Left hindlimb (tissue), 1 donor: Measurements from ENCODE around the gene PRKD2.

Experiments used
- DNase-seq: peaks from one replicate; pipeline ENCODE4 v3.0.0-alpha.2; 2018

Gene PRKD2

DNA sequence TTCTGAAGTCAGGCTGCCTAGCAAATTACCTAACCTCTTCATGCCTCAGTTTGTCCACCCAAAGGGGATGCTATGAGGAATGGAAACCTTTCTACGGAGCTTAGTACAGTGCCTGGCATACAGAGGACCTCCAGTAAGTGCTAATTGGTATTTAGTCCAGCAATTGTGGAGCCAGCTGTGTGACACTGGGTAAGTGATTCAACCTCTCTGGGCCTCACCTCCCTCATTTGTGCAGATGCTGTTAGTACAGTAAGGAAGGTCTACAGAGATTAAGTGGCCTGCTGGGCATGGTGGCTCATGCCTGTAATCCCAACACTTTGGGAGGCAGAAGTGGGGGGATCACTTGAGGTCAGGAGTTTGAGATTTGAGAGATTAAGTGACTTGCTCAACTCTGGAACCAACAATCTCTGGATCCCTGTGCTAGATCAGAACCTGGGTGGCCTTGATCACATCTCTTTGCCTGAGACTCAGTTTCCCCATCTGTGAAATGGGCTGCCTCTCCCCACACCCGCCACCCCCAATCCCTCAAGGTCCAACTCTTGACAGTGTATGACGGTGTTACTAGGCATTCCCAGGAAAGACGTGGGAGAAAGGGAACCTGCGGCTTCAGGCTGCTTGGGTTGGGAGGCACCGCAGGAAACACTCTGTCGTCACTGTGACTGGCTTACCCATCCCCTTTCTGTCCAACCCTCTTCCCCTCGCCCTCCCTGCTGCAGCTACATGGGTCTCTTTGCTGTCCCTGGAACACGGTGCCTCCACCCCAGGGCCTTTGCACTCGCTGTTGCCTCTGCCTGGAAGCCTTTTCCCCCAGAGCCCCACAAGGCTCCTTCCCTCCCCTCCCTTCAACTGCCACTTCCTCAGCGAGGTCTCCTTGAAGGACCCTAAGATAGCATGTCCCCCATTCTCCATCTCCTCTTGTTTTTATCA, 18.3 kb downstream of the PRKD2 start:
- no peak for DNase-seq

DNA sequence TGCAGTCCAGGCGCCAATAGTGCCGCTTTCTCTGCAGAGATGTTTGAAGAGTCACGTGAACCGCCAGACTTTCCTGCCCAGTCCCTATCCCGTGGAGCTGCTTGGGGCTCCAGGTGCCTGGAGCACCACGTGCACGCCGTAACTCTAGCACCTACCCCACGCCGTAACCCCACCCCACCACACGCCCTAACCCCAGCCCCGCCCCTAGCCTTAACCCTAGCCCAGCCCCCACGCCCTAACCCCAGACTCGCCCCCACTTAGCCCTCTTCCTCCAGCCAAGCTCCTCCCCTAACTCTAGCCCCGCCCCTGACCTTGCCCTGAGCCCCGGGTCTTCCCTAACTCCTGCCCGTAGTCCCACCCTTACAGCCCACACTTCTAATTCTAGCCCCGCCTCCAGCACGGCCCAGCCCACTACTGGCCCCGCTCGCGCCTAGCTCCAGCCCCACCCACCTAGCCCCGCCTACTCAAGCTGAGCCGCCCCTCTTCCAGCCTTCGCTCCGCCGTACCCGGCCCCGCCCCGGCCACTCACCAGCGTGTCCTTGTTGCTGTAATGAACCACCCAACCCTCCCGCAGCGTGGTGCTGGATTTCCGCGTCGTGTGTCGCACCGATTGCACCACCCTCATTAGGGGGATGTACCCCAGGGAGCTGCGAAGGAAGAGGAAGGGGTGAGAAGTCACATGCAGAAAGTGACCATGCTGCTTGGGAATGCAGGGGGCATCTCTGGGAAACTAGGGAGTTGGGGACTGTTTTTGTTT, 19.5 kb downstream of the PRKD2 start:
- peak; percentile 90 for DNase-seq

DNA sequence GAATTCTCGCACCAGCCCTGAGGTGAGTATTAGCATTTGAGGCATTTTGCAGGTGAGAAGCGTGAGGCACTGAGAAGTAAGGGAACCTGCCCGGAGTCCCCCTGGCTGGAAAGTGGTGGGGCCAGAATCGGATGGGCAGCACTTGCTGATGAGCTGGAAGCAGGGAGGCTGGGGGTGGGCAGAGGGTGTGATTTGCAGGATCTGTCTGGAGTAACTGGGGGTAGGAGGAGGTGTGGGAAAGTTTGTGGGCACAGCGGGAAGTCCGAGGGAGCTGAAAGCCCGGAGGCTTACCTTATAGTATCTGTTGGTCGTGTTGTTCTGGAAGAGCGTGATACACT, 20.1 kb downstream of the PRKD2 start:
- DNase-seq: no peak

DNA sequence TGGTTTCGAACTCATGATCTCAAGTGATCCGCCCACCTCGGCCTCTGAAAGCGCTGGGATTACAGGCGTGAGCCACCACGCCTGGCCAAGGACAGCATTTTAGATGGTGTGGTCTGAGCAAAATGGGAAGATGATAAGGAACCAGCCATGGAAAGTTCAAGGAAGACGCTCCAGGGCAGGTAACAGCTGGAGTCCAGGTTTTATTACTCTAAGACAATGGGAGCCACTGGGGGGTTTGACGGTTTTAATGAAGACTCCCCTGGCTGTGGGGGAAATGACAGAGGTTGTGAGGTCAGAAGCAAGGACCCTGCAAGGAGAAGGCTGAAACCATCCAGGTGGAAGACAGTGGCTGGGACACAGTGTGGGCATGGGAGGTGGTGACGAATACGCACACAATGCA, 20.9 kb downstream of the PRKD2 start:
- DNase-seq: no peak

DNA sequence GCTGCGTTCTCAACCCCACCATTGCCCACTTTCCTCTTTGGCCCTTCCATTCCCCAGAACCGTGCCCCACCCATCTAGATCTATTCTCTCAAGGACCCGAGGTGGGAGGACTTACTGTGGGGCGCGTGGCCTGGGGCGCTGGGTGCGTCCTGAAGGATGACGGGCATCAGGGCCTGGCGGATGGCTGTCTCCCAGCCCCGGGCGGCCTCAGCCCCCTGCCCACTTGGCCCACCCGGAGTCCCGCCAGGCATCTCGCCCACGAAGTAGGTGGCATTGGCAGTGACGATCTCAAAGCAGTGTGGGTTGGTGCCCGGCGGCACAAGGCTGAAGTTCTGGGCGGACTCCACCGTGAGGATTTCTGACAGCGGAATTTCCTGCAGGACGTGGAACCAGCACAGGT, 23.2 kb downstream of the PRKD2 start:
- no peak for DNase-seq

DNA sequence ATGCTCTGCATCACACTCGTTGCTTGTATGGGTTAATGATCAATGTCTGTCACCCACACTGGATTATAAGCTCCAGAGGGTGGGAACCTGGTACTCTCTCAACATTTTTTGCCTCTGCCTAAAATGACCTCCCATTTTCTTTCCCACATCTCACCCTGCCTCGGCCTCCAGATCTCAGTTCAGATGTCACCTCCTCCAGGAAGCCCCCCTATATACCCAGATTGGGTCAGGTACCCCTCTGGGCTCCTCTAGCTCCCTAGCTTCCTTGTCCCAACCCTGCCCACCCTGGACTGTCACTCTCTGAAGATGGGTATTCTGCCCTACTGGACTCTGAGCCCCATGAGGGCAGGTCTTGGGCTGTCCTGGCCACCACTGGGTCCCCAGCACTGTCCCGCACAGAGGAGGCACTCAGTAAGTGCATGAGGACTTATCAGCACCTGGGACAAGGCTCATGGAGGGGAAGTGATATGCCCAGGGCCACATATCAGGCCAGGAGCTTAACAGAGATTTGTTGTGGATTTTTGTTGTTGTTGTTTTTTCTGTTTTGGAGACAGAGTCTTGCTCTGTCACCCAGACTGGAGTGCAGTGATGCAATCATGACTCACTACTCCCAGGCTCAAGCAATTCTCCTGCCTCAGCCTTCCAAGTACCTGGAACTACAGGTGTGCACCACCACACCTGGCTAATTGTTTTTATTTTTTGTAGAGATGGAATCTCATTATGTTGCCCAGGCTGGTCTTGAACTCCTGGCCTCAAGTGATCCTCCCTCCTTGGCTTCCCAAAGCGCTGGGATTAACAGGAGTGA, 23.8 kb downstream of the PRKD2 start:
- DNase-seq: no peak

DNA sequence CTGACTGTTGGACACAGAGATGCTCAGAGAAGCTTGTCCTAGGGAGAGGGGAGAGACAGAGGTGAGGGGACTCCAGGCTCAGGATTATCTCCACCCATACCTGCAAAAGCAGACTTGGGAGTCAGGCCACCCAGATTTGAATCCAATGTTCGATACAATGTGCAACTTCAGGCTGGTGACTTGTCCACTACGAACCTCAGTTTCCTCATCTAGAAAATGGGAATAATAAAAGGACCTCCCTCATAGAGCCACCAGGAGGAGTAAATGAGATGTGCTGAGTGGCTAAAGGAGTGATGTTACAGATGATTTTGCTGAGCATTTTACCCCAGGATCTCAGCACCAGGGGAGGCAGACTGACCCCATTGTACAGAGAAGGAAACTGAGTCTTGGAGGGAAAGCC, 25.0 kb downstream of the PRKD2 start:
- no peak for DNase-seq

DNA sequence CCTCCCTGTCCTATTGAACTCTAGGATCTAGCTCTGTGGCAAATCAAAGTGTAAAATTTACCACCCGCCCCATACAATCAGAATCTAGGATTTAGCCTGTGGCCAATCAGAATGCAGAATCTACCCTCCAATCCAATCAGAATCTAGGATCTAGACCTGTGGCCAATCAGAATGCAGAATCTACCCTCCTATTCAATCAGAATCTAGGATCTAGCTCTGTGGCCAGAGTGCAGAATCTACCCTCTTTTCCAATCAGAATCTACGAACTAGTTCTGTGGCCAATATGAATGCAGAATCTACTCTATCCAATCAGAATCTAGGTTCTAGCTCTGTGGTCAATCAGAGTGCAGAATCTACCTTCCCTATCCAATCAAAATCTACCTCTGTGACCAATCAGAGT, 25.8 kb downstream of the PRKD2 start:
- DNase-seq: no peak

DNA sequence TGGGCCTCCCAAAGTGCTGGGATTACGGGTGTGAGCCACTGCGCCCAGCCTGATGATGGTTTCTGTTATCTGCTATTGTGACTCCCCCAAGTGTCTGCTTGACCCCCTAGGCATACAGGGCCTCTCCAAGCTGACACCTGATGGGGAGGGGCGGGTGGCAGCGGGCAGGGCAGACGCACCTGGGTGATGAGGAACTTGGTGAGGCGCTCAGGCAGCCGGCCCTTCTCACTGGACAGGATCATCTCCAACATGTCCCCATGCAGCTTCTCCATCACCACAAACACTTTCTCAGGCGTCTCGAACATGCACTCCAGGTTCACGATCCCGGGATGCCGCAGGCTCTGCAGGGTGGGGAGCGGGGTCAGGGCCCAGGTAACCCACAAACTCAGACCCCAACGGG, 27.6 kb downstream of the PRKD2 start:
- no peak for DNase-seq

DNA sequence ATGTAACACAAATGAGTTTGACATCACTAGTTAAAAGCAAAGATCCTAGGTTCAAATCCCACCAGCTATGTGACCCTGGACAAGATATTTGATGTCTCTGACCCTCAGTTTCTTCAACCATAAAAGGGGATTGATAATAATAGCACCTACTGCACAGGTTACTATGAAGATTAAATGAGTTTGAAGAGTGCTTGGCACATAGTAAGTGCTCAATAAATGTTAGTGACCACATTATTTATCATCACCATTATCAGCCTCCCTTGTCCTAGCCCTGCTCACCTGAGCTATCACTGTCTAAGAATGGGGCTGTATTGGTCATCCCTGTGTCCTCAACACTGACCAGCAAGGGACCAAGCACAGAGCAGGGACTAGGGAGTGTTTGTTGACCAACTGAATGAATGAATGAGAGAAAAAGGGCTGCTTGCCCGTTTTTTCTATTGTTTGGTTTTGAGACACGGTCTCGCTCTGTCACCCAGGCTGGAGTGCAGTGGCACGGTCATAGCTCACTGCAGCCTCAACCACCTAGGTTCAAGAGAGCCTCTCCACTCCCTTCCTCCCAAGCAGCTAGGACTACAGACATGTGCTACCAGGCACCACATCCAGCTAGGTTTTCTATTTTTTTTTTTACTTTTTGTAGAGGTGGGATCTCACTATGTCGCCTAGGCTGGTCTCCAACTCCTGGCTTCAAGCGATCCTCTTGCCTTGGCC, 29.3 kb downstream of the PRKD2 start:
- DNase-seq: no peak

DNA sequence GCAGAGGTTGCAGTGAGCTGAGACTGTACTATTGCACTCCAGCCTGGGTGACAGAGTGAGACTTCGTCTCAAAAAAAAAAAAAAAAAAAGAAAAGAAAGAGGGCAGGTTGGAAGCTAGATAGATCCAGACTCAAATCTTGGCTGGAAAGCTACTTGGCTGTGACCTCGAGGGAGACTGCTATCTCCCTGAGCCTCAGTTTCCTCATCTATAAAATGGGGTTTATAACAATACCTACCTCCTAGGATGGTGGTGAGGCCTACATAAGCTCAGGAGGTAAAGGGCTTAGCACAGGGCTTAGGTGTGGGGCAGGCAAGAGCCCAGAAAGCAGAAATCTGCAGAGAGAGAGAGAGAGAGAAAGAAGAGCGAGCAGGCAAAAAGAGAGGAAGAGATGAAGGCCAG, 31.7 kb downstream of the PRKD2 start:
- no peak for DNase-seq

DNA sequence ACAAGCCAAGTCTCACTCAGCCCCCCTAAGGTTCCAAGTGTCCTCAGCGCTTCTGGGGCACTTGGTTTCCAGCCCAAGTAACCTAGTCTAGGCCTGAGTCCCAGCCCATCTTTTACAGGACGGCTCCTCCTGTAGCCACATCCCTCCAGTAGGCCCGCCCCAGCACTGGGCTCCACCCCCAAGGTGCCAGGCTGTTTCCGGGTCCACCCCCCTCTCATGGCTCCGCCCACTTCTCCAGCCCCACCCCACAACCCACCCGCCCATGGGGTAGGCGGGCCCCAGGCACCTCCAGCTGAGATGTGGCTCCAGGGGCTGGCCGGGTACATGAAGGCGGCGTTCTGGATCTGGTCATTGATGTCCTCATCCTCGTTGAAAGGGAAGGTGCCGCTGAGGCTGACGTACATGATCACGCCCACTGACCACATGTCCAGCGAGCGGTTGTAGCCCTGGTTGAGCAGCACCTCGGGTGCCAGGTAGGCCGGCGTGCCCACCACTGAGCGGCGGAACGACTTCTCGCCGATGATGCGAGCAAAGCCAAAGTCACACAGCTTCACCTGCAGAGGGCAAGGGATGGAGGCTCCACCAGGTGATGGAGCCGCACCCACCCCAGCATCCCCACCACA, 38.7 kb downstream of the PRKD2 start:
- no peak for DNase-seq

DNA sequence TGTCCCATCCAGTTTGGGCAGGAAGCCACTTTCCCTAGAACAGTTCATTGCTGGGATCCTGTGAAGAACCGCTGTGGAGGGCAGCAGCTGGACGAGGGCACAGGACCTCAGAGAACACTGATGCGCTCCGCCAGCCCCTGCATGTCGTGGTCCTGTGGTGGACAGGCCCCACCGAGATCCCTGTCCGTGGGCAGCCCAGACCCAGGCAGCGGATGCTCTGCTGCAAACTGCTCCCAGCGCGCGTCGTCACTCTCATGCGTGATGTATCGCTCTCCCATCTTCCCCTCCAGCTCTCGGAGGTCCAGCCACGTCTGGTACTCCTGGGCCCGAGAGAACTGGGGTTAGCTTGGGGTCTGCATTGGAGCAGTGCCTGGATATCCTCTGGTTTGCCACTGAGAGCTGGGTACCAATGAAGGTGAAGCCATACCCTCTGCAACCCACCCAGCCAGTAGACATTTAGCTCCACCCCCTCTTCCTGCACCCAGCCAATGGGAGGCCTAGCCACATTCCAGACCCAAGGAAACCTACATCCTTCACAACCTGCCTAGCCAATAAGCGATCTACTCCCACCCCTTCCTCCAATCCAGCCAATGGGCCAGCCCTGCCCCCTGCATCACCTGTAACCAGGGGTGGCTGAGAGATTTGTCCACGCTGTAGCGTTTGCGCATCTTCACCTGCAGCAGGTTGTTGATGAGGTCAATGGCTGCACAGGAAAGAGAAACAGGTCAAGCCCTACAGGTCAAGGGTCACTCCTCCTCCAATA, 42.3 kb downstream of the PRKD2 start:
- no peak for DNase-seq

DNA sequence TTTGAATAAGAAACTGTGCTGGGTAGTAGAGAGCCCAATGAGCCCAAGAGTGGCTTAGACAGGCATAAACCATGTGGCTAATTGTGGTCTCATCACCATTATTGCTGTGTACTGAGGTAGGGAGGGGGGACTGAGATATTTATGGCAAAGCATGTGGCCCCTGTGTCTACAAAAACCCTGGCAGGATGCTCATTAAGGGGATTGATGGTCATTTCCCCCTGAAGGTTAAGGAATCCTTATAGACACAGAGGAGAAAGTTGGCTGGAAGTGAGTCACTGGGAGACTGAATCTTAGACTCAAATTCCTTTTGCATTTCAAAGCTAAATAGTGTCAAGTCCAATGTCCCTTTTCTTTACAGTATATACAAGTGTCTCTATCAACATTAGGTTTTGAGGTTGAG, 46.1 kb downstream of the PRKD2 start:
- no peak for DNase-seq

DNA sequence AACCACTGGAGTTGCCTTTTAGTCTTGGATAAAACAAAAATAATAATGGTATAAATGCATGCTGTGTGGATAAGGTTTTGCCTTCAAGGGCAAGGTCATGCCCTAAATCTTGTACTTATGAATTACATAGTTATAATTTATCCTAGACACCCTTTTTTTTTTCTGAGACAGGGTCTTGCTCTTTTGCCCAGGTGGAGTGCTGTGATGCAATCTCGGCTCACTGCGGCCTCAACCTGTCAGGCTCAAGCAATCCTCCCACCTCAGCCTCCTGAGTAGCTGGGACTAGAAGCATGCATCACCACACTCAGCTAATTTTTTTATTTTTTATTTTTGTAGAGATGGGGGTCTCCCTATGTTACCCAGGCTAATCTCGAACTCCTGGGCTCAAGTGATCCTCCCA, 48.3 kb downstream of the PRKD2 start:
- no peak for DNase-seq

DNA sequence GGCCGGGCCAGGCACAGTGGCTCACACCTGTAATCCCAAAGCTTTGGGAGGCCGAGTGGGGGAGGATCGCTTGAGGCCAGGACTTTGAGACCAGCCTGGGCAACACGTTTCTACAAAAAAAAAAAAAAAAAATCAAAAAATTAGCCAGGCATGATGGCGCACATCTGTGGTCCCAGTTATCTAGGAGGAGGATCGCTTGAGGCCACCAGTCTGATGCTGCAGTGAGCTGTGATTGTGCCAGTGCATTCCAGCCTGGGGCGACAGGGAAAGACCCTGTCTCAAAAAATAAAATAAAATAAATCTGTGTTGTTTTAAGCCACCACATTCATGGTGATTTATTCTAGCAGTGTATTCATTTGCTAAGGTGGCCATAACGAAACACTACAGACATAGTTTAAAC, 51.8 kb downstream of the PRKD2 start:
- DNase-seq: no peak

DNA sequence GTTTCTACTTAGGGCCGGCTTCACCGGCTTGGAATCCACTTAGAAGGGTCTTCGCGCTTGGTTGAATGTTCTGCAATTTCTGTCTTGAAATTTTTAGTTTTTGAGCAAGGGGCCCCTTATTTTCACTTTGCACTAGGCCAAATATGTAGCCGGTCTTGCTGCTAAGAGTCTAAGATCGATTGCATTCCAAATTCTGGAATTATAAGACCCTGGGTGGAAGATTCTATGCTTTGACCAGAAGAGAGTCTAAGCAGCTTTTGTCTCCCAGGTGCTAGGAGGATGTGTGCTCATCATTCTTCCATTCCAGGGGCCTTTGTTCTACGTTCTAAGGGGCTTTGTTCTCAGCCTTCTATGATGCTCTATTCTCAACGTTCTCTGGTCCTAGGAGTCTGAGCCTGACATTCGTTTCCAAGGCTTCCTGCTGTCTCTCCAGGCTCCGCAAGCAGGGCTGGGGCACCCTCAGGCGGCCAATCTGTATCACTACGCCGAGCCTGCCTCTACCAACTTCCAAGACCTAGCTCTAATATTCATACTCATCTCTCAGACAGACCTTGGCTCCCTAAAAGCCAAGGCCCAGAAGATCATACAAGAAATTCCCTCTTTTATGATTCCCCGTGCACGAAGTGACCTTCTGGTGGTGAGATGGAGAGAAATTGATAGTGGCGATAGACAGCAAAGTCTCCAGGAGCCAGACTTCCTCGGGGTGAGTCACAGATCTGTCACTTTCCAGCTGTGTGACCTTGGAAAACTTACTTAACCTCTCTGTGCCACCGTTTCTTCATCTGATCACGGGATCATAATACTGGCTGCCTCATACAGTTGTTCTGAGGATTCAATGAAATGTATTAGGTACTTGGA, 55.0 kb downstream of the PRKD2 start:
- DNase-seq: peak; percentile 91

DNA sequence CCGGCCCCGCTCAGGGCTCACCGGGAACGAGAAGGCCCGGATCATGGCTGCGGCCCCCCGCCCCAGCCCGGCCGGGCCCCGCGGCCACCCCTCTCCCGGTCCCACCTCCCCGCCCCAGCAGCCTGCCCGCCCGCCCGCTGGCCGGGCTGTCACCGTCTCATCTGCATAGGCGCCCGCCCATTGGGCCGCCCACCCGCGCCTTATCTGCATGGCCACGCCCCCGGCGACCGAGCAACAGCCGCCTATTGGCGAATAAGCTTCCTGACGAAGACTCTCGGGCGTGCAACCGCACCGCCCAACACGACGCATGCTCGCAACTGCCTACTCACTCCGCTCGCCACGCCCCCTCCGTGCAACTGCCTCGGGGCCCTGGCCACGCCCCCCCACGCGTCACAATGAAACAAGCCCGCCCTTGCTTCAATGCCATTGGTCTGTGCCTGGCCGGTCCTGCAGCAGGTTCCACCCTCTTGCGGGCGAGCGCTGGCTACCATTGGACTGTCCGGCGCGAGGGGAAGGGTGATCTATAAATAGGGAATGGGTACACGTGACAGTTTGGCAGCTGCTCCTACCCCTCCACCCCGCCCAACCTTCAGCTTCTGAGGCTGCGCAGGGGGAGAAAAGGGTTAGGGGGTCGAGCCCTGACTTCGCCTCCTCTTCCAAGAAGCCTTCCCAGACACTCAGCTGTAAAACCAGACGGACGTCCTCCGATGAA, 55.7 kb downstream of the PRKD2 start, which contains the start of gene DACT3:
DACT3 (minus strand) TSS at position 163 of the 712 bp plus-strand sequence; CDS start at position 45, 118 bp downstream.
- DNase-seq: peak; percentile 100

DNA sequence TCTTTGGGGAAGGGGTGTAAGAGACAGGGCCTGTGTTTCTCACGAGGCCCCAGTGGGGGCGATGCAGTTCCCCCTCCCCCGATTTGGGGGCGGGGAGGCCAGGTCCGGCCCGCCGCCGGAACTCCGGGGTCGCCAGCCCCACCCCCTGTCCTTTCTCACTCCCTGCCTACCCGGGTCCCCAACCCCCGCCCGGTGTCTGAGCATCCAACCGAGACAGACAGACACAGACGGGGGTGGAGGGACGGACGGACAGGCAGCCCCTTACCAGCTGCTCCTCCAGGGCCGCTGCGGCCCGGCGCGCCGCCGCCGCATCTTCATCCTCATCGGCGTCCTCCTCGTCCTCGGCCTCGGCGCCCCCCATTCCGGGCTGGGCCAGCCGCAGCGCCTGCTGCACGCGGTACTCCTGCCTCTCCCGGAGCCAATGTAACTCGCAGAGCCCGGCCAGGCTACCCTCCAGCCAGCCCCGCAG, 56.3 kb downstream of the PRKD2 start:
- DNase-seq: no peak
